ENCODE data around the gene SIPA1L2. TPM values are rescaled to one million over a fixed set of nuclear protein-coding genes. Genes with fewer than 3 reads are reported as not detected.

SIPA1L2 gene
- total RNA-seq, 1 donor from 2014 or later: 45.6 TPM

GRCh38 chr1:232653789-232654188, 23.9 kb upstream of the SIPA1L2 start:
- no peak for TF ChIP-seq CTCF (conservative IDR thresholded peaks at IDR 0.05)
- Mint-ChIP-seq H3K27ac (no peak overlapping the region), H3K9me3 (peaks cover 4% of the 10 kb centered on the region), H3K27me3 (peaks cover 6% of the 10 kb centered on the region), H3K4me3 (no peak overlapping the region), H3K4me1 (ENCODE audit: unreplicated experiment) (peaks cover 38% of the 10 kb centered on the region), H3K36me3 (peaks cover 5% of the 10 kb centered on the region)
- no peak for DNase-seq (ENCODE audit: extremely low spot score, unreplicated experiment)

GRCh38 chr1:232650845-232651244, 20.9 kb upstream of the SIPA1L2 start:
- H3K4me3 Mint-ChIP-seq: no peak overlapping the region
- H3K36me3 Mint-ChIP-seq: peaks cover 5% of the 10 kb centered on the region
- H3K4me1 Mint-ChIP-seq (ENCODE audit: unreplicated experiment): peaks cover 28% of the 10 kb centered on the region
- no peak for DNase-seq (ENCODE audit: extremely low spot score, unreplicated experiment)
- H3K27me3 Mint-ChIP-seq: peaks cover 6% of the 10 kb centered on the region
- H3K9me3 Mint-ChIP-seq: peaks cover 4% of the 10 kb centered on the region
- TF ChIP-seq CTCF (conservative IDR thresholded peaks at IDR 0.05): no peak
- H3K27ac Mint-ChIP-seq: no peak overlapping the region

GRCh38 chr1:232650418-232650817, 20.5 kb upstream of the SIPA1L2 start:
- H3K36me3 Mint-ChIP-seq: peaks cover 5% of the 10 kb centered on the region
- H3K9me3 Mint-ChIP-seq: peaks cover 4% of the 10 kb centered on the region
- no peak overlapping the region for H3K4me3 Mint-ChIP-seq
- no peak for DNase-seq (ENCODE audit: extremely low spot score, unreplicated experiment)
- no peak for TF ChIP-seq CTCF (conservative IDR thresholded peaks at IDR 0.05)
- peaks cover 24% of the 10 kb centered on the region for H3K4me1 Mint-ChIP-seq (ENCODE audit: unreplicated experiment)
- peaks cover 4% of the 10 kb centered on the region for H3K27me3 Mint-ChIP-seq
- H3K27ac Mint-ChIP-seq: no peak overlapping the region

- Mint-ChIP-seq H3K9me3 (peaks cover 4% of the 10 kb centered on the region), H3K4me3 (no peak overlapping the region), H3K4me1 (ENCODE audit: unreplicated experiment) (peaks cover 14% of the 10 kb centered on the region), H3K27me3 (peaks cover 2% of the 10 kb centered on the region), H3K36me3 (peaks cover 5% of the 10 kb centered on the region), H3K27ac (peak overlapping the region; percentile 8)
- TF ChIP-seq CTCF (conservative IDR thresholded peaks at IDR 0.05): no peak
- DNase-seq (ENCODE audit: extremely low spot score, unreplicated experiment): no peak
Measured at GRCh38 chr1:232648316-232648715, 18.4 kb upstream of the SIPA1L2 start.

GRCh38 chr1:232644209-232644608, 14.3 kb upstream of the SIPA1L2 start:
- no peaks in the 10 kb centered on the region for H3K9me3 Mint-ChIP-seq
- peaks cover 3% of the 10 kb centered on the region for H3K27me3 Mint-ChIP-seq
- no peak overlapping the region for H3K4me3 Mint-ChIP-seq
- H3K36me3 Mint-ChIP-seq: no peaks in the 10 kb centered on the region
- H3K27ac Mint-ChIP-seq: no peak overlapping the region
- no peak for DNase-seq (ENCODE audit: extremely low spot score, unreplicated experiment)
- no peak for TF ChIP-seq CTCF (conservative IDR thresholded peaks at IDR 0.05)
- H3K4me1 Mint-ChIP-seq (ENCODE audit: unreplicated experiment): peaks cover 18% of the 10 kb centered on the region

GRCh38 chr1:232643251-232643650, 13.3 kb upstream of the SIPA1L2 start:
- H3K4me1 Mint-ChIP-seq (ENCODE audit: unreplicated experiment): peaks cover 14% of the 10 kb centered on the region
- no peaks in the 10 kb centered on the region for H3K9me3 Mint-ChIP-seq
- no peak overlapping the region for H3K27ac Mint-ChIP-seq
- TF ChIP-seq CTCF (conservative IDR thresholded peaks at IDR 0.05): no peak
- no peaks in the 10 kb centered on the region for H3K36me3 Mint-ChIP-seq
- H3K4me3 Mint-ChIP-seq: no peak overlapping the region
- no peak for DNase-seq (ENCODE audit: extremely low spot score, unreplicated experiment)
- H3K27me3 Mint-ChIP-seq: peaks cover 3% of the 10 kb centered on the region

All from type B pancreatic cell (in vitro differentiated cells).